SK-N-SH (cell line): ENCODE measurements around the gene NYAP2. TPM values are rescaled to one million over a fixed set of nuclear protein-coding genes. Genes with fewer than 3 reads are reported as not detected.

ENCODE experiments used
- CTCF ChIA-PET: fragments of 300-600, 350-600 bp; formaldehyde crosslinking; extraction: SDS; loops from one replicate; lab custom pipeline; 2021; lab: Yijun Ruan, JAX
- POLR2A ChIA-PET: fragments of 350-600 bp; sonication (Branson Sonifier 250); formaldehyde crosslinking; extraction: SDS; loops from one replicate; lab custom pipeline; 2020; ENCODE audit warnings: antibody characterized with exemption, inconsistent platforms; lab: Yijun Ruan, JAX
- DNase-seq: peaks from one replicate; pipeline ENCODE4 v3.0.0; 2012
- H2AFZ ChIP-seq: fragments of 200-600 bp; sonication (generic); 2 replicates; pipeline ENCODE4 v1.8.1; 2016; ENCODE audit warnings: antibody characterized with exemption, mild to moderate bottlenecking, low read depth
- H3F3A ChIP-seq: fragments of 200-600 bp; sonication (generic); replicated peaks from 2 replicates; pipeline ENCODE3; 2016; ENCODE audit warnings: antibody characterized with exemption, mild to moderate bottlenecking; ENCODE audit not compliant: insufficient read depth
- H3K27ac ChIP-seq, 2 experiments: fragments of 200-500 bp in 1 of 2; fragments of 200-600 bp in 1 of 2; sonication (Bioruptor generic) in 1 of 2; sonication (generic), shearing (Covaris generic) in 1 of 2; 2 replicates each; pipeline versions ENCODE4 v1.5.1 to v1.6.1; 2014 to 2016; ENCODE audit warnings: low read depth in 2 of 2, inconsistent platforms in 1 of 2, low read length in 1 of 2, mild to moderate bottlenecking in 1 of 2, mixed read lengths in 1 of 2
- H3K27me3 ChIP-seq: fragments of 200-600 bp; sonication (generic), shearing (Covaris generic); 2 replicates; pipeline ENCODE4 v1.6.1; 2016; ENCODE audit warnings: mixed run types; ENCODE audit not compliant: insufficient read depth
- H3K36me3 ChIP-seq, 2 experiments: fragments of 200-500 bp in 1 of 2; fragments of 200-600 bp in 1 of 2; sonication (Bioruptor generic) in 1 of 2; sonication (generic) in 1 of 2; replicated peaks in 1 of 2; 2 replicates each; pipeline versions ENCODE3 to v1.5.1; 2014 to 2016; ENCODE audit warnings: low read length in 1 of 2, mild to moderate bottlenecking in 1 of 2; ENCODE audit not compliant: insufficient read depth in 2 of 2, control insufficient read depth in 1 of 2
- H3K4me1 ChIP-seq, 2 experiments: fragments of 200-500 bp in 1 of 2; fragments of 200-600 bp in 1 of 2; sonication (Bioruptor generic) in 1 of 2; sonication (generic), shearing (Covaris generic) in 1 of 2; 2 replicates each; pipeline versions ENCODE4 v1.5.1 to v1.6.1; 2014 to 2016; ENCODE audit warnings: low read depth in 1 of 2, low read length in 1 of 2, mixed run types in 1 of 2; ENCODE audit not compliant: insufficient read depth in 2 of 2, control insufficient read depth in 1 of 2
- H3K4me2 ChIP-seq: fragments of 200-600 bp; sonication (generic), shearing (Covaris generic); 2 replicates; pipeline ENCODE4 v1.6.1; 2017; ENCODE audit warnings: mixed run types
- H3K4me3 ChIP-seq, 2 experiments: fragments of 200-500 bp in 1 of 2; fragments of 200-600 bp in 1 of 2; sonication (Bioruptor generic) in 1 of 2; sonication (generic), shearing (Covaris generic) in 1 of 2; 2 replicates each; pipeline versions ENCODE4 v1.5.1 to v1.8.1; 2014 to 2016; ENCODE audit warnings: low read depth in 2 of 2, inconsistent platforms in 1 of 2, low read length in 1 of 2, mild to moderate bottlenecking in 1 of 2, mixed read lengths in 1 of 2, moderate library complexity in 1 of 2
- H3K79me2 ChIP-seq: fragments of 200-600 bp; sonication (generic); 2 replicates; pipeline ENCODE4 v1.8.1; 2017; ENCODE audit warnings: mild to moderate bottlenecking; ENCODE audit not compliant: insufficient read depth
- H3K9ac ChIP-seq: fragments of 200-600 bp; sonication (generic); 2 replicates; pipeline ENCODE4 v1.6.1; 2017; ENCODE audit warnings: mixed run types
- H3K9me2 ChIP-seq: fragments of 200-600 bp; sonication (generic); 2 replicates; pipeline ENCODE4 v1.6.1; 2017; ENCODE audit warnings: mixed run types
- H3K9me3 ChIP-seq: fragments of 200-600 bp; sonication (generic); 2 replicates; pipeline ENCODE4 v1.6.1; 2017; ENCODE audit warnings: mixed run types, mild to moderate bottlenecking, moderate library complexity
- H4K20me1 ChIP-seq: fragments of 200-600 bp; sonication (generic); 2 replicates; pipeline ENCODE4 v1.6.1; 2017; ENCODE audit warnings: mild to moderate bottlenecking, mixed run types; ENCODE audit not compliant: insufficient read depth
- CHD2 ChIP-seq: fragments of 150-350 bp; IDR thresholded peaks from 2 replicates; pipeline ENCODE4 v1.6.1; 2018; ENCODE audit warnings: low read length; ENCODE audit not compliant: partially characterized antibody
- ELF1 ChIP-seq: IDR thresholded peaks from 2 replicates; pipeline ENCODE4 v1.4.0; 2012
- EP300 ChIP-seq, 2 experiments: IDR thresholded peaks; 2 replicates each; pipeline versions ENCODE4 v1.4.0 to v1.6.1; 2012; ENCODE audit warnings: borderline replicate concordance in 1 of 2, low read depth in 1 of 2, low read length in 1 of 2
- FOXM1 ChIP-seq: IDR thresholded peaks from 2 replicates; pipeline ENCODE4 v1.4.0; 2012; ENCODE audit warnings: low read depth, mild to moderate bottlenecking
- GATA2 ChIP-seq: sonication (generic); formaldehyde crosslinking; IDR thresholded peaks from 2 replicates; pipeline ENCODE4 v1.5.0; 2020; ENCODE audit warnings: mild to moderate bottlenecking, missing genetic modification reagents
- IRF3 ChIP-seq: fragments of 150-350 bp; IDR thresholded peaks from 2 replicates; pipeline ENCODE4 v1.6.1; 2016; ENCODE audit warnings: mild to moderate bottlenecking, low read depth, low read length
- JUND ChIP-seq: IDR thresholded peaks from 2 replicates; pipeline ENCODE4 v1.4.0; 2012
- MAX ChIP-seq: IDR thresholded peaks from 2 replicates; pipeline ENCODE4 v1.4.0; 2012; ENCODE audit warnings: low read depth
- NFIC ChIP-seq: IDR thresholded peaks from 2 replicates; pipeline ENCODE4 v1.4.0; 2012; ENCODE audit warnings: borderline replicate concordance
- PBX3 ChIP-seq: IDR thresholded peaks from 2 replicates; pipeline ENCODE4; 2012
- REST ChIP-seq: IDR thresholded peaks from 2 replicates; pipeline ENCODE4 v1.6.1; 2012; ENCODE audit warnings: mild to moderate bottlenecking, low read depth, low read length, moderate library complexity
- RFX5 ChIP-seq: IDR thresholded peaks from 2 replicates; pipeline ENCODE4 v1.6.1; 2012; ENCODE audit warnings: mild to moderate bottlenecking, improper control_type of control experiment, low read length
- RXRA ChIP-seq: IDR thresholded peaks from 2 replicates; pipeline ENCODE4 v1.4.0; 2012; ENCODE audit warnings: low read depth, mild to moderate bottlenecking, borderline replicate concordance
- TAF1 ChIP-seq: IDR thresholded peaks from 2 replicates; pipeline ENCODE4 v1.6.1; 2012; ENCODE audit warnings: low read depth, mild to moderate bottlenecking, low read length, moderate library complexity, borderline replicate concordance
- USF2 ChIP-seq: fragments of 150-350 bp; IDR thresholded peaks from 2 replicates; pipeline ENCODE4 v1.6.1; 2017; ENCODE audit warnings: antibody characterized with exemption, low read length, low read depth, borderline replicate concordance
- YY1 ChIP-seq: IDR thresholded peaks from 2 replicates; pipeline ENCODE4 v1.4.0; 2012; ENCODE audit warnings: low read depth, mild to moderate bottlenecking
- WGBS: methylation state at CpG from one replicate; pipeline ENCODE4 v1.1.6; 2017; ENCODE audit warnings: low lambda C conversion rate; 5-methylcytosine and 5-hydroxymethylcytosine counted together
- polyA plus RNA-seq, 3 experiments: library from polyadenylated mRNA; depleted of rRNA; stranded (reverse); fragments of >200 nt; gene quantifications; 2 replicates each; pipeline ENCODE4 v1.2.3, GENCODE V29; 2012

Gene NYAP2
- polyA plus RNA-seq, 1 of the 3 experiments (the other 2 are of a cell fraction), result not detected

GRCh38 chr2:225690153-225690552 is 290.6 kb downstream of the NYAP2 start:
- Histone ChIP-seq H3K4me3 (no peak overlapping the region), H3K4me1 (no peaks in the 10 kb centered on the region), H3F3A (no peaks in the 10 kb centered on the region), H3K4me2 (no peak overlapping the region), H3K9me2 (no peaks in the 10 kb centered on the region), H4K20me1 (no peaks in the 10 kb centered on the region), H3K9me3 (no peaks in the 10 kb centered on the region), H3K9ac (no peak overlapping the region), H3K27ac (no peak overlapping the region), H3K27me3 (no peaks in the 10 kb centered on the region), H2AFZ (no peak overlapping the region), H3K79me2 (no peaks in the 10 kb centered on the region), H3K36me3 (no peaks in the 10 kb centered on the region)
- CTCF ChIA-PET, result no interaction called here
- POLR2A ChIA-PET, result no interaction called here
- WGBS, result 64% methylated on average over 1 of the region's 1 CpG
- TF ChIP-seq MAX (no peak), USF2 (no peak), ELF1 (no peak), PBX3 (no peak), RFX5 (no peak), JUND (no peak), YY1 (no peak), TAF1 (no peak), RXRA (no peak)
- no peak for DNase-seq

GRCh38 chr2:225691711-225692110 is 292.2 kb downstream of the NYAP2 start:
- Histone ChIP-seq H3K9me2 (no peaks in the 10 kb centered on the region), H2AFZ (no peak overlapping the region), H4K20me1 (no peaks in the 10 kb centered on the region), H3K27me3 (no peaks in the 10 kb centered on the region), H3K9ac (no peak overlapping the region), H3K27ac (no peak overlapping the region), H3K4me1 (no peaks in the 10 kb centered on the region), H3F3A (no peaks in the 10 kb centered on the region), H3K36me3 (no peaks in the 10 kb centered on the region), H3K79me2 (no peaks in the 10 kb centered on the region), H3K9me3 (no peaks in the 10 kb centered on the region), H3K4me3 (no peak overlapping the region), H3K4me2 (no peak overlapping the region)
- 83% methylated on average over 3 of the region's 3 CpGs for WGBS
- TF ChIP-seq JUND (no peak), NFIC (no peak), EP300 (IDR thresholded peaks at IDR 0.05; ENCODE audit: borderline replicate concordance in 1 of 2, low read depth in 1 of 2, low read length in 1 of 2) (no peak), CHD2 (no peak), REST (no peak), FOXM1 (no peak), MAX (no peak), IRF3 (no peak), GATA2 (no peak), RXRA (no peak), YY1 (no peak), TAF1 (no peak)
- POLR2A ChIA-PET, result no interaction called here
- CTCF ChIA-PET, result no interaction called here
- no peak for DNase-seq
